Measurements from ENCODE around the gene SSNA1. TPM values are rescaled to one million over a fixed set of nuclear protein-coding genes. Genes with fewer than 3 reads are reported as not detected.

Gene SSNA1
- total and polyA plus RNA-seq, 9 of the 15 experiments (the other 6 are each of a cell fraction or from before 2014, with no cell fraction given), result 1.9 to 130 (median 57.1) TPM

GRCh38 chr9:137188086-137188489 lies 388 bp upstream of the SSNA1 start:
- H4K20me1 ChIP-seq (replicated peaks; ENCODE audit: control insufficient read depth, insufficient read depth, low read length), result peaks cover 8% of the 10 kb centered on the region
- peak overlapping the region; percentile 94 for H3K27ac ChIP-seq (ENCODE audit: extremely low read depth, low read depth, low read length)
- peak overlapping the region; percentile 98 for H3K4me2 ChIP-seq (ENCODE audit: insufficient read depth, low read length)
- FAIRE-seq (no peak), ATAC-seq (peak; percentile 4), DNase-seq (ENCODE audit: extremely low read depth in 1 of 4, low spot score in 3 of 4) (no peak)
- H3K27me3 ChIP-seq (ENCODE audit: control insufficient read depth in 2 of 2, insufficient read depth in 2 of 2, low read length in 2 of 2), result no peaks in the 10 kb centered on the region
- in situ Hi-C loops (cut with MboI), result loop anchor here (5.0 kb wide), 1 partner anchor 39 kb away; the partner anchor contains the start of genes CYSRT1 and RNF224
- peaks cover 70% of the 10 kb centered on the region; the same call in 2 of the 3 replicates for H3K36me3 ChIP-seq (ENCODE audit: control insufficient read depth, insufficient read depth, low read length)
- 1% methylated on average over 28 of the region's 31 CpGs for WGBS (ENCODE audit: insufficient coverage, low coverage, missing lambda C conversion rate)
- H3K4me1 ChIP-seq (replicated peaks in 1 of 2; ENCODE audit: control insufficient read depth in 2 of 2, insufficient read depth in 2 of 2, low read length in 2 of 2), result peaks cover 20 to 90% of the 10 kb centered on the region in 2 experiments
- no peaks in the 10 kb centered on the region for H3K9me3 ChIP-seq (replicated peaks; ENCODE audit: control insufficient read depth, insufficient read depth, low read depth, low read length)
- ChIA-PET POLR2A (interaction anchor here (0.5 to 6.7 kb wide), 11 partner anchors 9 to 375 kb away, joined by 3 to 56 read pairs (median 6); partner anchors contain the start of genes NDOR1, NRARP, RNF224 and TMEM203), CTCF (ENCODE audit: low intra/inter-chr PET ratio) (interaction anchor here (0.6 to 2.5 kb wide), 3 partner anchors 40 to 139 kb away, joined by 3 to 19 read pairs (median 4); partner anchors contain the start of gene RNF224)
- peaks cover 43% of the 10 kb centered on the region for H3K79me2 ChIP-seq (ENCODE audit: control insufficient read depth, insufficient read depth, low read length)
- H3K4me3 ChIP-seq, result peak overlapping the region; percentile 98
- intact Hi-C loops (cut with micrococcal nuclease), result loop anchor here (1.0 kb wide), 1 partner anchor 39 kb away; the partner anchor contains the start of gene RNF224
- TSS peak; percentile 85 for BruUV-seq (replicated peaks)
- H3K9ac ChIP-seq (ENCODE audit: insufficient read depth in 1 of 2, low read depth in 2 of 2, low read length in 2 of 2), result peak overlapping the region; percentile 93 to 96
- no peaks in the 10 kb centered on the region for H3K9me1 ChIP-seq (ENCODE audit: control insufficient read depth, insufficient read depth, low read length)
- peak overlapping the region; percentile 87 for H2AFZ ChIP-seq (ENCODE audit: low read depth, low read length)
- TF ChIP-seq KDM5B (IDR thresholded peaks at IDR 0.05; ENCODE audit: insufficient replicate concordance, low read depth, low read length) (no peak), CREB5 (CRISPR knock-in tag; IDR thresholded peaks at IDR 0.05) (no peak), DPF2 (IDR thresholded peaks at IDR 0.05) (no peak), ARID3B (CRISPR knock-in tag; IDR thresholded peaks at IDR 0.05; ENCODE audit: borderline replicate concordance) (0 out of 2 replicates have a peak, but pooled peaks have one; percentile 62), SMARCB1 (IDR thresholded peaks at IDR 0.05; ENCODE audit: insufficient read length, low read depth) (no peak), SAP30 (IDR thresholded peaks at IDR 0.05; ENCODE audit: borderline replicate concordance, insufficient read depth, low read depth, low read length, poor library complexity, severe bottlenecking) (peak; percentile 84), ZNF224 (CRISPR knock-in tag; IDR thresholded peaks at IDR 0.05) (no peak), CHD4 (IDR thresholded peaks at IDR 0.05; ENCODE audit: insufficient read depth, insufficient replicate concordance, low read depth, low read length, poor library complexity, severe bottlenecking) (no peak), ZBTB17 (CRISPR knock-in tag; IDR thresholded peaks at IDR 0.05) (no peak), HBP1 (CRISPR knock-in tag; IDR thresholded peaks at IDR 0.05) (0 out of 2 replicates have a peak, but pooled peaks have one; percentile 44), ZBTB9 (CRISPR knock-in tag; IDR thresholded peaks at IDR 0.05) (no peak), NFATC3 (IDR thresholded peaks at IDR 0.05) (no peak), HDAC2 (IDR thresholded peaks at IDR 0.05) (0 out of 2 replicates have a peak, but pooled peaks have one; percentile 37), CBFB (CRISPR knock-in tag; IDR thresholded peaks at IDR 0.05) (0 out of 2 replicates have a peak, but pooled peaks have one; percentile 65), MYC (IDR thresholded peaks at IDR 0.05; ENCODE audit: low read depth, low read length) (no peak), MYC (CRISPR knock-in tag; IDR thresholded peaks at IDR 0.05; ENCODE audit: borderline replicate concordance, low read depth) (peak; percentile 36; the same call in 1 of the 2 replicates)
